ENCODE data around the gene USP40.

The USP40 gene

DNA sequence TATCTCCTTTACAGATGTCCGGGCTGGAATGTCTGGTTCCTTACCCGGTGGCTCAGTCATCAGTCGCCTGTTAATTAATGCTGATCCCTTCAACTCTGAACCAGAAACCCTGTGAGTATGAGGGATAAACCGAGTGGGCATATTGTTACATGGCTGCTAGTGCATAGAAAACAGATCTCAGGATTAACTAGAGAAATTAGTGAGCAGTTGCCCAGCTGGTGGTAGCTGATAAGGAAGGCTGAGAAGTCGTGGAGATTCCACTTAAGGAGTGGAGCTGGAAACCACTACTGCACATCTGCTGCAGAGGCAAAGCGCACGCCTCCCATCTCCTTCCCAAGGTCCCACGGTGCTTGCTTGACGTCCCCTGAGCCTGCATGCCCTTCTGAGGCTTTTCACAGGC, 114.6 kb downstream of the USP40 start (continued):
- TF ChIP-seq ZNF202 (tag by site-specific recombination; IDR thresholded peaks at IDR 0.05; ENCODE audit: borderline replicate concordance), result no peak
- no peak for TF ChIP-seq MZF1 (tag by site-specific recombination; IDR thresholded peaks at IDR 0.05; ENCODE audit: borderline replicate concordance)

DNA sequence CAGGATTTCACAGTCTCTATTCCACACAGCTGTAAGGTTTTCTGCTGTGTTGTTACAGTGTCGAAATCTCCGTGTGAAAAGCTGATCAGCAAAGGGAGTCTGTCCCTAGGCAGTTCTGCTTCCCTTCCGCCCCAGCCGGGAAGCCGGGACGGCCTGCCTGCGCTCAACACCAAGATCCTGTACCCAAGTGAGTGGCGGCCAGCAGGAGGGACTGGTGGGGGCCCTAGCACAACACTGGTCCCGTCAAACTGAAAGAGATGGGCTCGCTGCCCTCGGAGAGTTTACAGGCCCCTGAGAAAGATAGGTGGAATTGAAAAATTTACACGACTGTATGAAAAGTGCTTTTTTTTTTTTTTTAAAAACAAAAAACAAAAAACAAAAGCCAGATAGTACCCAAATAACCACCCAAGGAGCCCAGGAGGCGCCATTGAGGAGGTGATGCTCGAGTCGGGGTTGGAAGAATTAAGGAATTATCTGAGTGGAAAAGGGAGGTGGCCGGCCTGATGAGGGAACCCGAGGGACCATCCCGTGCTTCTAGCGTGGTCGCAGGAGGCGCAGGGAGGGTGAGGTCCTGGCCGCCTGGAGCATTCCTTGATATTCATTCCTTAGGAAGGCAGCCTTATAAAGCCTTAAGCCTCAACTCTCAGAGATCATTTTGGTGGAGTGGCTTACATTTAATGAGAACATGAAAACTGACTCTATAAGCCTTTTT, 115.6 kb downstream of the USP40 start:
- POLR2A ChIA-PET, result no interaction called here
- H3K36me3 ChIP-seq (ENCODE audit: control insufficient read depth in 2 of 2, insufficient read depth in 1 of 2, low read length in 2 of 2), result peaks cover 3 to 89% of the 10 kb centered on the region in 2 experiments; a peak in 2 of 3 replicates
- no peak overlapping the region for H3K27ac ChIP-seq (ENCODE audit: extremely low read depth, low read depth, low read length)
- no peak overlapping the region for H3K4me3 ChIP-seq (ENCODE audit: low read depth, low read length)
- H3K9me3 ChIP-seq (ENCODE audit: control insufficient read depth, insufficient read depth, low read depth, low read length), result no peaks in the 10 kb centered on the region
- H3K4me1 ChIP-seq (ENCODE audit: control insufficient read depth, insufficient read depth, low read length), result no peaks in the 10 kb centered on the region
- CTCF ChIA-PET, result no interaction called here
- TF ChIP-seq, protein P1, sequence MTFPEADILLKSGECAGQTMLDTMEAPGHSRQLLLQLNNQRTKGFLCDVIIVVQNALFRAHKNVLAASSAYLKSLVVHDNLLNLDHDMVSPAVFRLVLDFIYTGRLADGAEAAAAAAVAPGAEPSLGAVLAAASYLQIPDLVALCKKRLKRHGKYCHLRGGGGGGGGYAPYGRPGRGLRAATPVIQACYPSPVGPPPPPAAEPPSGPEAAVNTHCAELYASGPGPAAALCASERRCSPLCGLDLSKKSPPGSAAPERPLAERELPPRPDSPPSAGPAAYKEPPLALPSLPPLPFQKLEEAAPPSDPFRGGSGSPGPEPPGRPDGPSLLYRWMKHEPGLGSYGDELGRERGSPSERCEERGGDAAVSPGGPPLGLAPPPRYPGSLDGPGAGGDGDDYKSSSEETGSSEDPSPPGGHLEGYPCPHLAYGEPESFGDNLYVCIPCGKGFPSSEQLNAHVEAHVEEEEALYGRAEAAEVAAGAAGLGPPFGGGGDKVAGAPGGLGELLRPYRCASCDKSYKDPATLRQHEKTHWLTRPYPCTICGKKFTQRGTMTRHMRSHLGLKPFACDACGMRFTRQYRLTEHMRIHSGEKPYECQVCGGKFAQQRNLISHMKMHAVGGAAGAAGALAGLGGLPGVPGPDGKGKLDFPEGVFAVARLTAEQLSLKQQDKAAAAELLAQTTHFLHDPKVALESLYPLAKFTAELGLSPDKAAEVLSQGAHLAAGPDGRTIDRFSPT (tag by site-specific recombination; IDR thresholded peaks at IDR 0.05), result no peak
- no peak for TF ChIP-seq BCL11A (tag by site-specific recombination; IDR thresholded peaks at IDR 0.05; ENCODE audit: low read depth)
- no peak for TF ChIP-seq ZNF2 (tag by site-specific recombination; IDR thresholded peaks at IDR 0.05)
- no peak for TF ChIP-seq ZNF239 (tag by site-specific recombination; IDR thresholded peaks at IDR 0.05)
- TF ChIP-seq, protein P2, sequence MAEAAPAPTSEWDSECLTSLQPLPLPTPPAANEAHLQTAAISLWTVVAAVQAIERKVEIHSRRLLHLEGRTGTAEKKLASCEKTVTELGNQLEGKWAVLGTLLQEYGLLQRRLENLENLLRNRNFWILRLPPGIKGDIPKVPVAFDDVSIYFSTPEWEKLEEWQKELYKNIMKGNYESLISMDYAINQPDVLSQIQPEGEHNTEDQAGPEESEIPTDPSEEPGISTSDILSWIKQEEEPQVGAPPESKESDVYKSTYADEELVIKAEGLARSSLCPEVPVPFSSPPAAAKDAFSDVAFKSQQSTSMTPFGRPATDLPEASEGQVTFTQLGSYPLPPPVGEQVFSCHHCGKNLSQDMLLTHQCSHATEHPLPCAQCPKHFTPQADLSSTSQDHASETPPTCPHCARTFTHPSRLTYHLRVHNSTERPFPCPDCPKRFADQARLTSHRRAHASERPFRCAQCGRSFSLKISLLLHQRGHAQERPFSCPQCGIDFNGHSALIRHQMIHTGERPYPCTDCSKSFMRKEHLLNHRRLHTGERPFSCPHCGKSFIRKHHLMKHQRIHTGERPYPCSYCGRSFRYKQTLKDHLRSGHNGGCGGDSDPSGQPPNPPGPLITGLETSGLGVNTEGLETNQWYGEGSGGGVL (tag by site-specific recombination; IDR thresholded peaks at IDR 0.05), result no peak
- TF ChIP-seq, protein P3, sequence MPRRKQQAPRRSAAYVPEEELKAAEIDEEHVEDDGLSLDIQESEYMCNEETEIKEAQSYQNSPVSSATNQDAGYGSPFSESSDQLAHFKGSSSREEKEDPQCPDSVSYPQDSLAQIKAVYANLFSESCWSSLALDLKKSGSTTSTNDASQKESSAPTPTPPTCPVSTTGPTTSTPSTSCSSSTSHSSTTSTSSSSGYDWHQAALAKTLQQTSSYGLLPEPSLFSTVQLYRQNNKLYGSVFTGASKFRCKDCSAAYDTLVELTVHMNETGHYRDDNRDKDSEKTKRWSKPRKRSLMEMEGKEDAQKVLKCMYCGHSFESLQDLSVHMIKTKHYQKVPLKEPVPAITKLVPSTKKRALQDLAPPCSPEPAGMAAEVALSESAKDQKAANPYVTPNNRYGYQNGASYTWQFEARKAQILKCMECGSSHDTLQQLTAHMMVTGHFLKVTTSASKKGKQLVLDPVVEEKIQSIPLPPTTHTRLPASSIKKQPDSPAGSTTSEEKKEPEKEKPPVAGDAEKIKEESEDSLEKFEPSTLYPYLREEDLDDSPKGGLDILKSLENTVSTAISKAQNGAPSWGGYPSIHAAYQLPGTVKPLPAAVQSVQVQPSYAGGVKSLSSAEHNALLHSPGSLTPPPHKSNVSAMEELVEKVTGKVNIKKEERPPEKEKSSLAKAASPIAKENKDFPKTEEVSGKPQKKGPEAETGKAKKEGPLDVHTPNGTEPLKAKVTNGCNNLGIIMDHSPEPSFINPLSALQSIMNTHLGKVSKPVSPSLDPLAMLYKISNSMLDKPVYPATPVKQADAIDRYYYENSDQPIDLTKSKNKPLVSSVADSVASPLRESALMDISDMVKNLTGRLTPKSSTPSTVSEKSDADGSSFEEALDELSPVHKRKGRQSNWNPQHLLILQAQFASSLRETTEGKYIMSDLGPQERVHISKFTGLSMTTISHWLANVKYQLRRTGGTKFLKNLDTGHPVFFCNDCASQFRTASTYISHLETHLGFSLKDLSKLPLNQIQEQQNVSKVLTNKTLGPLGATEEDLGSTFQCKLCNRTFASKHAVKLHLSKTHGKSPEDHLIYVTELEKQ (tag by site-specific recombination; IDR thresholded peaks at IDR 0.05; ENCODE audit: borderline replicate concordance), result no peak
- no peak for TF ChIP-seq ZFP37 (tag by site-specific recombination; IDR thresholded peaks at IDR 0.05)
- TF ChIP-seq ZNF416 (tag by site-specific recombination; IDR thresholded peaks at IDR 0.05), result no peak
- no peak for TF ChIP-seq ZNF221 (tag by site-specific recombination; IDR thresholded peaks at IDR 0.05; ENCODE audit: borderline replicate concordance)
- no peak for TF ChIP-seq ZNF138 (tag by site-specific recombination; IDR thresholded peaks at IDR 0.05; ENCODE audit: borderline replicate concordance)
- no peak for TF ChIP-seq ZNF266 (tag by site-specific recombination; IDR thresholded peaks at IDR 0.05; ENCODE audit: low read depth)
- TF ChIP-seq ZNF521 (tag by site-specific recombination; IDR thresholded peaks at IDR 0.05), result no peak
- TF ChIP-seq, protein P4, sequence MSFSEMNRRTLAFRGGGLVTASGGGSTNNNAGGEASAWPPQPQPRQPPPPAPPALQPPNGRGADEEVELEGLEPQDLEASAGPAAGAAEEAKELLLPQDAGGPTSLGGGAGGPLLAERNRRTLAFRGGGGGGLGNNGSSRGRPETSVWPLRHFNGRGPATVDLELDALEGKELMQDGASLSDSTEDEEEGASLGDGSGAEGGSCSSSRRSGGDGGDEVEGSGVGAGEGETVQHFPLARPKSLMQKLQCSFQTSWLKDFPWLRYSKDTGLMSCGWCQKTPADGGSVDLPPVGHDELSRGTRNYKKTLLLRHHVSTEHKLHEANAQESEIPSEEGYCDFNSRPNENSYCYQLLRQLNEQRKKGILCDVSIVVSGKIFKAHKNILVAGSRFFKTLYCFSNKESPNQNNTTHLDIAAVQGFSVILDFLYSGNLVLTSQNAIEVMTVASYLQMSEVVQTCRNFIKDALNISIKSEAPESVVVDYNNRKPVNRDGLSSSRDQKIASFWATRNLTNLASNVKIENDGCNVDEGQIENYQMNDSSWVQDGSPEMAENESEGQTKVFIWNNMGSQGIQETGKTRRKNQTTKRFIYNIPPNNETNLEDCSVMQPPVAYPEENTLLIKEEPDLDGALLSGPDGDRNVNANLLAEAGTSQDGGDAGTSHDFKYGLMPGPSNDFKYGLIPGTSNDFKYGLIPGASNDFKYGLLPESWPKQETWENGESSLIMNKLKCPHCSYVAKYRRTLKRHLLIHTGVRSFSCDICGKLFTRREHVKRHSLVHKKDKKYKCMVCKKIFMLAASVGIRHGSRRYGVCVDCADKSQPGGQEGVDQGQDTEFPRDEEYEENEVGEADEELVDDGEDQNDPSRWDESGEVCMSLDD (tag by site-specific recombination; IDR thresholded peaks at IDR 0.05), result no peak
- TF ChIP-seq ZNF510 (tag by site-specific recombination; IDR thresholded peaks at IDR 0.05; ENCODE audit: insufficient replicate concordance), result no peak
- TF ChIP-seq, protein P5, sequence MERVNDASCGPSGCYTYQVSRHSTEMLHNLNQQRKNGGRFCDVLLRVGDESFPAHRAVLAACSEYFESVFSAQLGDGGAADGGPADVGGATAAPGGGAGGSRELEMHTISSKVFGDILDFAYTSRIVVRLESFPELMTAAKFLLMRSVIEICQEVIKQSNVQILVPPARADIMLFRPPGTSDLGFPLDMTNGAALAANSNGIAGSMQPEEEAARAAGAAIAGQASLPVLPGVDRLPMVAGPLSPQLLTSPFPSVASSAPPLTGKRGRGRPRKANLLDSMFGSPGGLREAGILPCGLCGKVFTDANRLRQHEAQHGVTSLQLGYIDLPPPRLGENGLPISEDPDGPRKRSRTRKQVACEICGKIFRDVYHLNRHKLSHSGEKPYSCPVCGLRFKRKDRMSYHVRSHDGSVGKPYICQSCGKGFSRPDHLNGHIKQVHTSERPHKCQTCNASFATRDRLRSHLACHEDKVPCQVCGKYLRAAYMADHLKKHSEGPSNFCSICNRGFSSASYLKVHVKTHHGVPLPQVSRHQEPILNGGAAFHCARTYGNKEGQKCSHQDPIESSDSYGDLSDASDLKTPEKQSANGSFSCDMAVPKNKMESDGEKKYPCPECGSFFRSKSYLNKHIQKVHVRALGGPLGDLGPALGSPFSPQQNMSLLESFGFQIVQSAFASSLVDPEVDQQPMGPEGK (tag by site-specific recombination; IDR thresholded peaks at IDR 0.05), result no peak
- TF ChIP-seq EGR2 (tag by site-specific recombination; IDR thresholded peaks at IDR 0.05; ENCODE audit: low read depth), result no peak
- TF ChIP-seq, protein P6, sequence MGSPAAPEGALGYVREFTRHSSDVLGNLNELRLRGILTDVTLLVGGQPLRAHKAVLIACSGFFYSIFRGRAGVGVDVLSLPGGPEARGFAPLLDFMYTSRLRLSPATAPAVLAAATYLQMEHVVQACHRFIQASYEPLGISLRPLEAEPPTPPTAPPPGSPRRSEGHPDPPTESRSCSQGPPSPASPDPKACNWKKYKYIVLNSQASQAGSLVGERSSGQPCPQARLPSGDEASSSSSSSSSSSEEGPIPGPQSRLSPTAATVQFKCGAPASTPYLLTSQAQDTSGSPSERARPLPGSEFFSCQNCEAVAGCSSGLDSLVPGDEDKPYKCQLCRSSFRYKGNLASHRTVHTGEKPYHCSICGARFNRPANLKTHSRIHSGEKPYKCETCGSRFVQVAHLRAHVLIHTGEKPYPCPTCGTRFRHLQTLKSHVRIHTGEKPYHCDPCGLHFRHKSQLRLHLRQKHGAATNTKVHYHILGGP (tag by site-specific recombination; IDR thresholded peaks at IDR 0.05), result no peak
- TF ChIP-seq MZF1 (tag by site-specific recombination; IDR thresholded peaks at IDR 0.05; ENCODE audit: borderline replicate concordance), result no peak

All from HEK293 (cell line).